WERI-Rb-1 (cell line): ENCODE results near the gene SEMA3D.

Experiments
- DNase-seq: peaks from one replicate; pipeline ENCODE4 v3.0.0-alpha.2; 2020
- H3K27ac ChIP-seq: fragments of 250-450 bp; sonication (Bioruptor Pico); 2 replicates; pipeline ENCODE4 v1.5.1; 2020; ENCODE audit warnings: mild to moderate bottlenecking, moderate library complexity
- H3K27me3 ChIP-seq: fragments of 250-450 bp; sonication (Bioruptor Pico); 2 replicates; pipeline ENCODE4 v1.5.1; 2021; ENCODE audit warnings: mild to moderate bottlenecking, low read depth, moderate library complexity; ENCODE audit not compliant: insufficient read depth, severe bottlenecking
- H3K36me3 ChIP-seq: fragments of 250-450 bp; sonication (Bioruptor Pico); 2 replicates; pipeline ENCODE4 v1.5.1; 2020; ENCODE audit warnings: mild to moderate bottlenecking, moderate library complexity
- H3K4me3 ChIP-seq: 2 replicates; pipeline ENCODE4 v1.5.1; 2011; ENCODE audit warnings: low read depth, mild to moderate bottlenecking, control low read depth, low read length
- H3K9me3 ChIP-seq: fragments of 250-450 bp; sonication (Bioruptor Pico); 2 replicates; pipeline ENCODE4 v1.5.1; 2021; ENCODE audit warnings: mild to moderate bottlenecking, moderate library complexity; ENCODE audit not compliant: severe bottlenecking
- TF ChIP-seq, protein P1 (sequence below): IDR thresholded peaks from 2 replicates; pipeline ENCODE4 v1.5.1; 2011; ENCODE audit warnings: low read depth, mild to moderate bottlenecking, control low read depth, inconsistent platforms, low read length

SEMA3D gene

DNA sequence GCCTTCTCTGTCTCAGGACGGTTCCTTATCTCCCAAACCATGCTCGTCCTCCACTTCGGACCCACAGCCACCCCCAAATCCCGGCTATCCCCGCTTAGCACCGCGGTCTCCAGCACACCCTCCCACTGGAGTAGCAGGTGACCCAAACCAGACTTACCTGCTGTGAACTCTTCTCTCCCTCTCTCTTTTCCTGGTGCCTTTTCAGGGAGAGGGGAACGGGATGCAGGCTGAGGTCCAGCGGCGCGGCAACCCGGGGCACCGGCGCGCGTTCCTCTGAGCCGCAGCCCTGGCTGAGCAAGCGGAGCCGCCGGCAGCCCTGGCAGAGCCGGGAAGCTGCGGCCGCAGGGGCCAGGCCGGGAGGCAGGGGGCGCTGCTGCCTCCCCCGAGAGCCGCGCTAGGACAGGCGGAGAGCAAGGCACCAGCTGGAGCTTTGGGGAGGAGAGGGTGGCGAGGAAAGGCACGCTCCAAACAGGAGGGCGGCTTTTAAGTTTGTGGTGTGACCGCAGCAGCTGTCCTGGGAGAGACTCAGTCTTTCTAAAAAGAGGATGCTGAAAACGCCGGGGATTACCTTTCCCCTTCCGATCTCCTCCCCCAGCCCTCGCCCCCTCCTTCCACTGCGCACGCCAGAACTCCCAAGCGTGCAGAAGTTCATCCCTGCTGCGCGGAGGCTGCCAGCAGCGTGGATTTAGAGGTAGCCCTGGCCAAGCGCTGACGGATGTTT lies at the start of gene SEMA3D:
TSS of gene SEMA3D (minus strand) at position 536 of the 721 bp plus-strand sequence. CDS start 65,165 bp downstream, outside the sequence.
- DNase-seq: peak; percentile 77
- Histone ChIP-seq H3K27ac (no peak within 1 kb of the TSS), H3K36me3 (no peaks in the 10 kb centered on the region), H3K27me3 (peaks cover 6% of the 10 kb centered on the region), H3K4me3 (peak within 1 kb of the TSS; percentile 69), H3K9me3 (no peaks in the 10 kb centered on the region)
- TF ChIP-seq, protein P1, sequence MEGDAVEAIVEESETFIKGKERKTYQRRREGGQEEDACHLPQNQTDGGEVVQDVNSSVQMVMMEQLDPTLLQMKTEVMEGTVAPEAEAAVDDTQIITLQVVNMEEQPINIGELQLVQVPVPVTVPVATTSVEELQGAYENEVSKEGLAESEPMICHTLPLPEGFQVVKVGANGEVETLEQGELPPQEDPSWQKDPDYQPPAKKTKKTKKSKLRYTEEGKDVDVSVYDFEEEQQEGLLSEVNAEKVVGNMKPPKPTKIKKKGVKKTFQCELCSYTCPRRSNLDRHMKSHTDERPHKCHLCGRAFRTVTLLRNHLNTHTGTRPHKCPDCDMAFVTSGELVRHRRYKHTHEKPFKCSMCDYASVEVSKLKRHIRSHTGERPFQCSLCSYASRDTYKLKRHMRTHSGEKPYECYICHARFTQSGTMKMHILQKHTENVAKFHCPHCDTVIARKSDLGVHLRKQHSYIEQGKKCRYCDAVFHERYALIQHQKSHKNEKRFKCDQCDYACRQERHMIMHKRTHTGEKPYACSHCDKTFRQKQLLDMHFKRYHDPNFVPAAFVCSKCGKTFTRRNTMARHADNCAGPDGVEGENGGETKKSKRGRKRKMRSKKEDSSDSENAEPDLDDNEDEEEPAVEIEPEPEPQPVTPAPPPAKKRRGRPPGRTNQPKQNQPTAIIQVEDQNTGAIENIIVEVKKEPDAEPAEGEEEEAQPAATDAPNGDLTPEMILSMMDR: peak; percentile 91

DNA sequence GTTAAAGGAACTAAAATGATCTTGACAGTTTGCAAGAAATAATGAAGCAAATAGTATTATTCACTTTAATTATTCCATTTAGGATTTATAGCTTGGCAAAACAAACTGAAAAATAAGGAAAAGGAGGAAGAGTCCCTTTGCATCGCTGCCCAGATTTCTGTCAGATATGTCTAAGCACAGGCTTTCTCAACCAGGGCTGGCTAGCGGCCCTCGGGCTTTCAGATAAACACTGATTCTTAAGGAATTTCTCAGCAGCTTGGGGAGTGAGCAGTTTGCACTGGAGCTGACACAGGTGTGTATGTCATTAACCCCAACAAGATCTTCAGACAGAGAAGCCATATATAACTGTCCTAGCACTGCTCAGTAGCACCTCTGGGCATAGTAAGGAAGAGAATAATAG lies 47.9 kb upstream of the SEMA3D start:
- Histone ChIP-seq H3K27ac (no peak overlapping the region), H3K9me3 (no peaks in the 10 kb centered on the region), H3K36me3 (no peaks in the 10 kb centered on the region), H3K27me3 (no peaks in the 10 kb centered on the region), H3K4me3 (no peak overlapping the region)
- DNase-seq: no peak
- TF ChIP-seq, protein P1: no peak

DNA sequence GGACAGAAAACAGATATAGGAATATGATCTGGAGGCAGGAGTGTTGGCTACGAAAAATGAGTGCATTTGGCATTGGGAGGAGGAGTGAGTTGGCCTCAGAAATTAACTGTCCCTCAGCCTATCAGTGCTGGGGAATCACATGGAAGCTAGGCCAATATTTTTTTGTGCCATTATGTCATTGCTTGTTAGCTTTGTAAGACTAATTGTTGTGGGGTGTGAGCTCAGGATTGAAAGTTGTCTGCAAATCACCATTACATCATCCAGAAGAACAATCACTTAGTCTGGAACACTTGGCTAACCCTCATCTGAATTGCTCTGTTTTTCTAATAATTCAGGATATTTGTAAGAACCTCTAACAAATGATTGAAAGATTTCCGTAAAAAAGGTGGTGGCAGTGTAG lies 45.2 kb upstream of the SEMA3D start:
- Histone ChIP-seq H3K4me3 (no peak overlapping the region), H3K27me3 (no peaks in the 10 kb centered on the region), H3K36me3 (no peaks in the 10 kb centered on the region), H3K9me3 (no peaks in the 10 kb centered on the region), H3K27ac (no peak overlapping the region)
- TF ChIP-seq, protein P1: no peak
- DNase-seq: no peak

DNA sequence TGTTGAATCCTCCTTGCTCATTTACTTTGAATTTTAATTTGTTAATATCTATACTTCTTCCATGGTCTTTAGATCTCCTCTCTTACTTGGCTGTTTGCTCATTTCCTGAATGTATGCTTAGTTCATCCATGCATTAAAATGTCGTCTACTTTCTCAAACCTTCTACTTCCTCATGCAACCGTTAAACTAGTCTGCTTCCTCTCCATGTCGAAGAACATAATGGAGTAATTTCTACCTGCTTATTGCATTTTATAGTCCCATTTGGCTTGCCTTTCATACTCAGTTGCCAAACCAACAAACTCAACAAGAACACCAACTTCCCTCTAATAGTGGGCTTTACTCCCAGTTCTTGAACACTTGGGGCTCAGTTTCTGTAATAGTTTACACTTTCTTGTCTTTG lies 43.8 kb upstream of the SEMA3D start:
- H3K27me3 ChIP-seq: no peaks in the 10 kb centered on the region
- no peaks in the 10 kb centered on the region for H3K9me3 ChIP-seq
- H3K27ac ChIP-seq: no peak overlapping the region
- TF ChIP-seq, protein P1: no peak
- H3K36me3 ChIP-seq: no peaks in the 10 kb centered on the region
- H3K4me3 ChIP-seq: no peak overlapping the region
- DNase-seq: no peak

DNA sequence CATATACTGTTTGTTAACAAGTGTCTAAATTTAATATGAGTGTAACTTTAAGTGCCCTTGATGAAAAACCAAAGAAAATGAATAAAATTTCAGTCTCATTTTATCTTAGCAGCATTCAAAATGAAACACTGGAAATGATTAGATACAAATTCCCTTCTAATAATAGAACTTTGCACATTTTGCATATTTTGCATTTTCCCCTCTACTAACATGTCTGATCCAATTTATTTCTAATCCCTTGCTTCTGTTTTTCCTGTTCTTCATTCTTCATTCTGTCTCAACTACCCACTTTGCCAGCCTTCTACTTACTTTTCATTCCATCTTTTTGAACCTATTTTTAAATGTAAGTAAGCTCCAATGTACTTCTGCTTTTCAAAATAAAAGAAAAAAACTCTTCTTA lies 42.7 kb upstream of the SEMA3D start:
- no peak for DNase-seq
- Histone ChIP-seq H3K27ac (no peak overlapping the region), H3K4me3 (no peak overlapping the region), H3K36me3 (no peaks in the 10 kb centered on the region), H3K9me3 (no peaks in the 10 kb centered on the region), H3K27me3 (no peaks in the 10 kb centered on the region)
- TF ChIP-seq, protein P1: no peak
